AG04450 (cell line): ENCODE results near the gene PRRG4. TPM values are rescaled to one million over a fixed set of nuclear protein-coding genes. Genes with fewer than 3 reads are reported as not detected.
"Not testable (repeated sequence)": the region's sequence is repeated elsewhere in the genome, so short reads cannot be mapped to it uniquely, and the experiment has no call there.

ENCODE experiments used
- CTCF ChIA-PET: fragments of 300-600, 350-600 bp; formaldehyde crosslinking; extraction: SDS; loops from one replicate; lab custom pipeline; 2022; ENCODE audit warnings: antibody characterized with exemption, inconsistent platforms; lab: Charles Lee
- POLR2A ChIA-PET: fragments of 350-600 bp; formaldehyde crosslinking; extraction: SDS; loops from one replicate; lab custom pipeline; 2021; ENCODE audit warnings: antibody characterized with exemption, inconsistent platforms; lab: Yijun Ruan, JAX
- DNase-seq: peaks from one replicate; pipeline ENCODE4 v3.0.0-alpha.2; 2011; ENCODE audit warnings: low read depth, low spot score
- H3K27ac ChIP-seq: one replicate; pipeline ENCODE4 v1.5.1; 2012; ENCODE audit warnings: low read depth, low read length, control low read depth
- H3K27me3 ChIP-seq: one replicate; pipeline ENCODE4 v1.6.0; 2012; ENCODE audit warnings: low read length; ENCODE audit not compliant: control insufficient read depth, insufficient read depth
- H3K4me3 ChIP-seq: 2 replicates; pipeline ENCODE4 v1.5.1; 2011; ENCODE audit warnings: mild to moderate bottlenecking, low read depth, low read length, control low read depth
- H3K9me3 ChIP-seq: 2 replicates; pipeline ENCODE4 v1.5.1; 2012; ENCODE audit warnings: low read length; ENCODE audit not compliant: control insufficient read depth, insufficient read depth
- CTCF ChIP-seq: IDR thresholded peaks from 2 replicates; pipeline ENCODE4 v1.5.1; 2011; ENCODE audit warnings: low read depth, low read length, control low read depth, inconsistent platforms
- polyA plus RNA-seq: library from polyadenylated mRNA; depleted of rRNA; stranded (reverse); fragments of >200 nt; gene quantifications from 2 replicates; pipeline ENCODE4 v1.2.3, GENCODE V29; 2011

Gene PRRG4
- polyA plus RNA-seq, 1 experiment = not detected

GRCh38 chr11:32884770-32885384 lies 55.1 kb downstream of the PRRG4 start:
- Histone ChIP-seq H3K4me3 (no peak overlapping the region), H3K9me3 (peaks cover 5% of the 10 kb centered on the region; the same call in 1 of the 2 replicates), H3K27me3 (peaks cover 2% of the 10 kb centered on the region), H3K27ac (no peak overlapping the region)
- TF ChIP-seq CTCF = peak; percentile 65
- DNase-seq = no peak
- CTCF ChIA-PET = interaction anchor here (0.6 to 1.4 kb wide), 3 partner anchors 13 to 234 kb away, joined by 3 to 5 read pairs (median 4); no protein-coding TSS in a partner anchor
- POLR2A ChIA-PET = no interaction called here

- peaks cover 2% of the 10 kb centered on the region for H3K27me3 ChIP-seq
- peaks cover 5% of the 10 kb centered on the region; the same call in 1 of the 2 replicates for H3K9me3 ChIP-seq
- ChIA-PET POLR2A (no interaction called here), CTCF (interaction anchor here (0.6 to 1.4 kb wide), 3 partner anchors 12 to 181 kb away, joined by 3 to 5 read pairs (median 4); no protein-coding TSS in a partner anchor)
- no peak overlapping the region for H3K27ac ChIP-seq
- H3K4me3 ChIP-seq = no peak overlapping the region
- no peak for TF ChIP-seq CTCF
- DNase-seq = no peak
Measured at GRCh38 chr11:32885556-32885955, 55.8 kb downstream of the PRRG4 start.

- CTCF ChIA-PET = interaction anchor here (1.1 to 1.4 kb wide), 2 partner anchors 77 to 180 kb away, joined by 3 to 5 read pairs; no protein-coding TSS in a partner anchor
- Histone ChIP-seq H3K27me3 (peaks cover 2% of the 10 kb centered on the region), H3K27ac (no peak overlapping the region), H3K4me3 (no peak overlapping the region), H3K9me3 (peaks cover 5% of the 10 kb centered on the region; the same call in 1 of the 2 replicates)
- POLR2A ChIA-PET = no interaction called here
- no peak for DNase-seq
- no peak for TF ChIP-seq CTCF
Measured at GRCh38 chr11:32886180-32886579, 56.5 kb downstream of the PRRG4 start.

GRCh38 chr11:32887707-32888383 lies 58.1 kb downstream of the PRRG4 start:
- H3K9me3 ChIP-seq, H3K27ac ChIP-seq, H3K4me3 ChIP-seq, H3K27me3 ChIP-seq, POLR2A ChIA-PET, DNase-seq, CTCF ChIA-PET: not testable (repeated sequence)

DNA sequence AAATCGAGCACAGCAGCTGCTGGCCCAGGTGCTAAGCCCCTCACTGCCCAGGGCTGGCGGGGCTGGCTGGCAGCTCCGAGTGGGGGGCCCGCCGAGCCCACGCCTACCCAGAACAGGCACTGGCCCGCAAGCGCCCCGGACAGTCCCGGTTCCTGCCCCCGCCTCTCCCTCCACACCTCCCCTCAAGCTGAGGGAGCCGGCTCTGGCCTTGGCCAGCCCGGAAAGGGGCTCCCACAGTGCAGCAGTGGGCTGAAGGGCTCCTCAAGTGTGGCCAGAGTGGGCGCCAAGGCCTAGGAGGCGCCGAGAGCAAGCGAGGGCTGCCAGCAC lies 58.6 kb downstream of the PRRG4 start:
- DNase-seq, H3K4me3 ChIP-seq, POLR2A ChIA-PET, CTCF ChIA-PET, H3K9me3 ChIP-seq, H3K27me3 ChIP-seq, H3K27ac ChIP-seq: not testable (repeated sequence)

GRCh38 chr11:32888805-32889204 lies 59.1 kb downstream of the PRRG4 start:
- ChIA-PET CTCF (interaction anchor here (0.7 kb wide), 1 partner anchor 636 kb away, joined by 5 read pairs; no protein-coding TSS in a partner anchor), POLR2A (no interaction called here)
- Histone ChIP-seq H3K27me3 (peaks cover 2% of the 10 kb centered on the region), H3K27ac (no peak overlapping the region), H3K4me3 (no peak overlapping the region), H3K9me3 (peaks cover 5% of the 10 kb centered on the region; the same call in 1 of the 2 replicates)
- no peak for TF ChIP-seq CTCF
- peak; percentile 34 for DNase-seq
